ENCODE data around the gene TMEM170A. TPM values are rescaled to one million over a fixed set of nuclear protein-coding genes. Genes with fewer than 3 reads are reported as not detected.

TMEM170A gene
- total RNA-seq, 2 donors from 2014 or later: 72.7 to 74.8 TPM

GRCh38 chr16:75443298-75443697, 21.2 kb downstream of the TMEM170A start:
- H3K4me3 ChIP-seq (ENCODE audit: low read length): no peak overlapping the region
- H3K27me3 Mint-ChIP-seq (ENCODE audit: insufficient read depth): no peaks in the 10 kb centered on the region
- peaks cover 3% of the 10 kb centered on the region for H3K4me1 Mint-ChIP-seq
- H3K36me3 Mint-ChIP-seq (ENCODE audit: low read depth): peaks cover 27% of the 10 kb centered on the region
- no peak for TF ChIP-seq CTCF (conservative IDR thresholded peaks at IDR 0.05)
- H3K27ac Mint-ChIP-seq: no peak overlapping the region
- DNase-seq: no peak
- peaks cover 3% of the 10 kb centered on the region for H3K4me1 ChIP-seq (ENCODE audit: control insufficient read depth, insufficient read depth, low read length)
- no peak overlapping the region for H3K9ac ChIP-seq (ENCODE audit: extremely low read depth, low read length, poor library complexity, severe bottlenecking)
- no peaks in the 10 kb centered on the region for H3K9me3 Mint-ChIP-seq
- H3K27ac ChIP-seq (ENCODE audit: low read depth, low read length): no peak overlapping the region
- H3K27me3 ChIP-seq (ENCODE audit: control insufficient read depth, insufficient read depth, low read length, poor library complexity, severe bottlenecking): no peaks in the 10 kb centered on the region
- no peaks in the 10 kb centered on the region for H3K9me3 ChIP-seq (ENCODE audit: control insufficient read depth, low read length)
- WGBS, 2 experiments (ENCODE audit: insufficient coverage in 1 of 2, insufficient read length in 1 of 2): 96 to 100% methylated on average over 2 to 3 of the region's 3 CpGs
- no peak overlapping the region for H3K4me3 Mint-ChIP-seq
- H3K36me3 ChIP-seq (ENCODE audit: control insufficient read depth, insufficient read depth, low read length): peaks cover 37% of the 10 kb centered on the region

DNA sequence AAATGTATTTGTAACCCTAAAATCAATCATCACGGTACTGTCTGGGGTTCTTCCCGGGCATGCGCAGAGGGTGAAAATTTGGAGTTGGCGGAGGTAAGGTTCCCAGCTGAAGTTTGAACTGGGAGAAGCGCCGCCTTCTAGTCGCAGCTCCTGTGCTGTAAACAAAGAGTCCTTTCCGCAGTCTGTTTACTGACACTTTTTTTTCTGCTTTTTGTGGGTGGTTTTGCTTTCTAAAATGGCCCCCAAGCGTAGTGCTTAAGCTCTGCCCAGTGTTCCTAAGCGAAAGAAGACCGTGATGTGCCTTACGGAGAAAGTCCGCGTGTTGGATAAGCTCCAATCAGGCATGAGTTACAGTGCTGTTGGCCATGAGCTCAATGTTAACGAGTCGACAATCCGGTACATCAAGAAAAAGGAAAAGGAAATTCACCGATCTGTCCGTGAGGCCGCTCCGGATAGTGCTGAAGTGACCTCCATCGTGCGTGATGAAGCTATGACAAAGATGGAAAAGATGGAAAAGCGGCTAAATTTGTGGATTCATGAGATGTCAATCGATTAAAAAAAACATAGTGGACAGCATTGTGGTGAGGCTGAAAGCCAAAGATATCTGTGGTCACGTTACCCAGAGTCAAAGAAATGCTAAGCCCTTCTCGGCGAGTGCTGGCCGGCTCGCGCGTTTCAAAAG, 30.6 kb downstream of the TMEM170A start:
- no peaks in the 10 kb centered on the region for H3K9me3 ChIP-seq (ENCODE audit: control insufficient read depth, low read length)
- Mint-ChIP-seq H3K9me3 (peaks cover 3% of the 10 kb centered on the region), H3K36me3 (ENCODE audit: low read depth) (peaks cover 18% of the 10 kb centered on the region), H3K27ac (peak overlapping the region; percentile 96), H3K4me3 (peak overlapping the region; percentile 64), H3K4me1 (peaks cover 14% of the 10 kb centered on the region), H3K27me3 (ENCODE audit: insufficient read depth) (peaks cover 4% of the 10 kb centered on the region)
- peak; percentile 91 for DNase-seq
- H3K9ac ChIP-seq (ENCODE audit: extremely low read depth, low read length, poor library complexity, severe bottlenecking): peak overlapping the region; percentile 93
- no peak for TF ChIP-seq CTCF (conservative IDR thresholded peaks at IDR 0.05)
- no peaks in the 10 kb centered on the region for H3K27me3 ChIP-seq (ENCODE audit: control insufficient read depth, insufficient read depth, low read length, poor library complexity, severe bottlenecking)
- no peaks in the 10 kb centered on the region for H3K4me1 ChIP-seq (ENCODE audit: control insufficient read depth, insufficient read depth, low read length)
- H3K4me3 ChIP-seq (ENCODE audit: low read length): peak overlapping the region; percentile 93
- H3K27ac ChIP-seq (ENCODE audit: low read depth, low read length): peak overlapping the region; percentile 70
- H3K36me3 ChIP-seq (ENCODE audit: control insufficient read depth, insufficient read depth, low read length): no peaks in the 10 kb centered on the region
- 10 to 27% methylated on average over 28 to 32 of the region's 32 CpGs for WGBS, 2 experiments (ENCODE audit: insufficient coverage in 1 of 2, insufficient read length in 1 of 2)

- DNase-seq: peak; percentile 98
- Histone ChIP-seq H3K27ac (ENCODE audit: low read depth, low read length) (peak within 1 kb of the TSS; percentile 88), H3K4me1 (ENCODE audit: control insufficient read depth, insufficient read depth, low read length) (no peaks in the 10 kb centered on the region), H3K9ac (ENCODE audit: extremely low read depth, low read length, poor library complexity, severe bottlenecking) (peak within 1 kb of the TSS; percentile 93), H3K27me3 (ENCODE audit: control insufficient read depth, insufficient read depth, low read length, poor library complexity, severe bottlenecking) (no peaks in the 10 kb centered on the region), H3K4me3 (ENCODE audit: low read length) (peak within 1 kb of the TSS; percentile 93), H3K36me3 (ENCODE audit: control insufficient read depth, insufficient read depth, low read length) (no peaks in the 10 kb centered on the region), H3K9me3 (ENCODE audit: control insufficient read depth, low read length) (no peaks in the 10 kb centered on the region)
- no peak for TF ChIP-seq CTCF (conservative IDR thresholded peaks at IDR 0.05)
- Mint-ChIP-seq H3K9me3 (peaks cover 3% of the 10 kb centered on the region), H3K27me3 (ENCODE audit: insufficient read depth) (peaks cover 4% of the 10 kb centered on the region), H3K4me1 (peaks cover 14% of the 10 kb centered on the region), H3K27ac (peak within 1 kb of the TSS; percentile 96), H3K4me3 (peak within 1 kb of the TSS; percentile 64), H3K36me3 (ENCODE audit: low read depth) (peaks cover 20% of the 10 kb centered on the region)
- WGBS, 2 experiments (ENCODE audit: insufficient coverage in 1 of 2, insufficient read length in 1 of 2): 1% methylated on average over 61 to 85 of the region's 85 CpGs
Observed at GRCh38 chr16:75432828-75433731, 31.4 kb downstream of the TMEM170A start, which contains the start of gene CFDP1. CFDP1 (minus strand) TSS chr16:75433503; CDS start chr16:75433352, 151 bp downstream.

Data from endodermal cell (in vitro differentiated cells).